ENCODE results near the gene BHLHE41. TPM values are rescaled to one million over a fixed set of nuclear protein-coding genes. Genes with fewer than 3 reads are reported as not detected.

The BHLHE41 gene
- total and polyA plus RNA-seq, 9 of the 15 experiments (the other 6 are each of a cell fraction or from before 2014, with no cell fraction given) = not detected

DNA sequence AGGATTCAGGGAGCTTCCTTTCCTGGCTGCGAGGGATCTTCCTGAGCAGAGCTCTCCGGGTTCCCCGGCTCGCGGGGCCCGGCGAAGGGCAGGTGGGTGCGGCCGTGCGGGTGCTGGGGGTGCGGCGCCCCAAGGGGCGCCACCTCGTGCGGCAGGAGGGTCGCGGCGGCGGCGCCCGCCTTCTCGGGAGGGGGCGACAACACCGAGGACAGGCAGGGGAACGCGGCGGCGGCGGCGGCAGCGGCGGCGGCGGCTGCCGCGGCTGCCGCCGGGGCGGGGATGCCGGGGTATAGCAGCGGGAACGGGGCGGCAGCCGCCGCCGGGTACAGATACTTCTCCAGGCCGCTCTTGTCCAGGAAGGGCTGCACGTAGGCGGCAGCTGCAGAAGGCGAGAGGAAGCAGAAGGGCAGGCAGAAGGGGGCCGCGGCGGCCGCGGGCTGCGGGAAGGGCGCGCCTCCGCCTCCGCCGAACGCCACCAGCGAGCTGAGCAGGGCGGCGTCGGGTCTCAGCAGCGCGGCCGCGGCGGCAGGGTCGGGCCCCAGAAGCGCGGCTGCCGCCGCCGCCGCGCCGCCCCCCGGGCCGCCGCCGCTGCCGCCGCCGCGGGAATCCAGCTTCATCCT, 2.7 kb downstream of the BHLHE41 start:
- in situ Hi-C loops (cut with MboI) (no loop called here), intact Hi-C loops (cut with micrococcal nuclease) (no loop called here)
- H3K4me2 ChIP-seq (ENCODE audit: insufficient read depth, low read length) = peak overlapping the region; percentile 48; the same call in 1 of the 2 replicates
- H3K9me3 ChIP-seq (replicated peaks; ENCODE audit: control insufficient read depth, insufficient read depth, low read depth, low read length) = no peaks in the 10 kb centered on the region
- H3K9me1 ChIP-seq (ENCODE audit: control insufficient read depth, insufficient read depth, low read length) = no peaks in the 10 kb centered on the region
- H3K36me3 ChIP-seq (ENCODE audit: control insufficient read depth, insufficient read depth, low read length) = no peaks in the 10 kb centered on the region
- peaks cover 2 to 25% of the 10 kb centered on the region in 2 experiments; a peak in 4 of 5 replicates for H3K4me1 ChIP-seq (replicated peaks in 1 of 2; ENCODE audit: control insufficient read depth in 2 of 2, insufficient read depth in 2 of 2, low read length in 2 of 2)
- no peak overlapping the region for H3K27ac ChIP-seq (ENCODE audit: extremely low read depth, low read depth, low read length)
- no peak overlapping the region; a peak in 1 of 4 replicates for H3K9ac ChIP-seq (ENCODE audit: insufficient read depth in 1 of 2, low read depth in 2 of 2, low read length in 2 of 2)
- WGBS (ENCODE audit: insufficient coverage, low coverage, missing lambda C conversion rate) = 3% methylated on average over 40 of the region's 88 CpGs
- H3K79me2 ChIP-seq (ENCODE audit: control insufficient read depth, insufficient read depth, low read length) = no peaks in the 10 kb centered on the region
- POLR2A ChIA-PET = interaction anchor here (0.6 to 2.1 kb wide), 3 partner anchors 8 to 740 kb away, joined by 3 to 6 read pairs (median 5); no protein-coding TSS in a partner anchor
- ATAC-seq (peak; percentile 55), DNase-seq (ENCODE audit: extremely low read depth in 1 of 4, low spot score in 3 of 4) (peak; percentile 14 to 31 (median 24)), FAIRE-seq (no peak)
- H2AFZ ChIP-seq (ENCODE audit: low read depth, low read length) = 0 out of 2 replicates have a peak overlapping the region, but pooled peaks have one; percentile 19
- H4K20me1 ChIP-seq (replicated peaks; ENCODE audit: control insufficient read depth, insufficient read depth, low read length) = no peaks in the 10 kb centered on the region; the same call in 1 of the 2 replicates
- CTCF ChIA-PET (ENCODE audit: low intra/inter-chr PET ratio) = no interaction called here
- peak overlapping the region; percentile 26 for H3K4me3 ChIP-seq
- no TSS peak for BruUV-seq (replicated peaks)
- peaks cover 45 to 46% of the 10 kb centered on the region in 2 experiments for H3K27me3 ChIP-seq (ENCODE audit: control insufficient read depth in 2 of 2, insufficient read depth in 2 of 2, low read length in 2 of 2)
- TF ChIP-seq, protein P1, sequence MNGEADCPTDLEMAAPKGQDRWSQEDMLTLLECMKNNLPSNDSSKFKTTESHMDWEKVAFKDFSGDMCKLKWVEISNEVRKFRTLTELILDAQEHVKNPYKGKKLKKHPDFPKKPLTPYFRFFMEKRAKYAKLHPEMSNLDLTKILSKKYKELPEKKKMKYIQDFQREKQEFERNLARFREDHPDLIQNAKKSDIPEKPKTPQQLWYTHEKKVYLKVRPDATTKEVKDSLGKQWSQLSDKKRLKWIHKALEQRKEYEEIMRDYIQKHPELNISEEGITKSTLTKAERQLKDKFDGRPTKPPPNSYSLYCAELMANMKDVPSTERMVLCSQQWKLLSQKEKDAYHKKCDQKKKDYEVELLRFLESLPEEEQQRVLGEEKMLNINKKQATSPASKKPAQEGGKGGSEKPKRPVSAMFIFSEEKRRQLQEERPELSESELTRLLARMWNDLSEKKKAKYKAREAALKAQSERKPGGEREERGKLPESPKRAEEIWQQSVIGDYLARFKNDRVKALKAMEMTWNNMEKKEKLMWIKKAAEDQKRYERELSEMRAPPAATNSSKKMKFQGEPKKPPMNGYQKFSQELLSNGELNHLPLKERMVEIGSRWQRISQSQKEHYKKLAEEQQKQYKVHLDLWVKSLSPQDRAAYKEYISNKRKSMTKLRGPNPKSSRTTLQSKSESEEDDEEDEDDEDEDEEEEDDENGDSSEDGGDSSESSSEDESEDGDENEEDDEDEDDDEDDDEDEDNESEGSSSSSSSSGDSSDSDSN (IDR thresholded peaks at IDR 0.05; ENCODE audit: borderline replicate concordance in 1 of 2, low read depth in 2 of 2, low read length in 2 of 2) = 0 out of 4 replicates have a peak, but pooled peaks of 1 of the 2 experiments have one; percentile 3
- TF ChIP-seq MCM5 (IDR thresholded peaks at IDR 0.05; ENCODE audit: low read depth) (no peak), ZNF696 (CRISPR knock-in tag; conservative IDR thresholded peaks at IDR 0.05) (no peak), ETV5 (CRISPR knock-in tag; IDR thresholded peaks at IDR 0.05; ENCODE audit: low read depth) (no peak), ZNF165 (CRISPR knock-in tag; IDR thresholded peaks at IDR 0.05; ENCODE audit: borderline replicate concordance) (no peak), GATA2 (CRISPR knock-in tag; IDR thresholded peaks at IDR 0.05) (no peak), CXXC5 (CRISPR knock-in tag; IDR thresholded peaks at IDR 0.05) (peak; percentile 32; the same call in 1 of the 2 replicates), ZNF699 (CRISPR knock-in tag; IDR thresholded peaks at IDR 0.05; ENCODE audit: insufficient replicate concordance) (no peak), ZNF23 (CRISPR knock-in tag; IDR thresholded peaks at IDR 0.05) (no peak), HDAC3 (IDR thresholded peaks at IDR 0.05; ENCODE audit: borderline replicate concordance, partially characterized antibody) (no peak), ZBTB7A (IDR thresholded peaks at IDR 0.05; ENCODE audit: borderline replicate concordance, control insufficient read depth, low read depth, low read length) (peak; percentile 46; the same call in 1 of the 2 replicates), MED1 (CRISPR knock-in tag; IDR thresholded peaks at IDR 0.05; ENCODE audit: borderline replicate concordance) (no peak)
- TF ChIP-seq, protein P2, sequence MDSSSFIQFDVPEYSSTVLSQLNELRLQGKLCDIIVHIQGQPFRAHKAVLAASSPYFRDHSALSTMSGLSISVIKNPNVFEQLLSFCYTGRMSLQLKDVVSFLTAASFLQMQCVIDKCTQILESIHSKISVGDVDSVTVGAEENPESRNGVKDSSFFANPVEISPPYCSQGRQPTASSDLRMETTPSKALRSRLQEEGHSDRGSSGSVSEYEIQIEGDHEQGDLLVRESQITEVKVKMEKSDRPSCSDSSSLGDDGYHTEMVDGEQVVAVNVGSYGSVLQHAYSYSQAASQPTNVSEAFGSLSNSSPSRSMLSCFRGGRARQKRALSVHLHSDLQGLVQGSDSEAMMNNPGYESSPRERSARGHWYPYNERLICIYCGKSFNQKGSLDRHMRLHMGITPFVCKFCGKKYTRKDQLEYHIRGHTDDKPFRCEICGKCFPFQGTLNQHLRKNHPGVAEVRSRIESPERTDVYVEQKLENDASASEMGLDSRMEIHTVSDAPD (CRISPR knock-in tag; IDR thresholded peaks at IDR 0.05) = no peak
- TF ChIP-seq, protein P3, sequence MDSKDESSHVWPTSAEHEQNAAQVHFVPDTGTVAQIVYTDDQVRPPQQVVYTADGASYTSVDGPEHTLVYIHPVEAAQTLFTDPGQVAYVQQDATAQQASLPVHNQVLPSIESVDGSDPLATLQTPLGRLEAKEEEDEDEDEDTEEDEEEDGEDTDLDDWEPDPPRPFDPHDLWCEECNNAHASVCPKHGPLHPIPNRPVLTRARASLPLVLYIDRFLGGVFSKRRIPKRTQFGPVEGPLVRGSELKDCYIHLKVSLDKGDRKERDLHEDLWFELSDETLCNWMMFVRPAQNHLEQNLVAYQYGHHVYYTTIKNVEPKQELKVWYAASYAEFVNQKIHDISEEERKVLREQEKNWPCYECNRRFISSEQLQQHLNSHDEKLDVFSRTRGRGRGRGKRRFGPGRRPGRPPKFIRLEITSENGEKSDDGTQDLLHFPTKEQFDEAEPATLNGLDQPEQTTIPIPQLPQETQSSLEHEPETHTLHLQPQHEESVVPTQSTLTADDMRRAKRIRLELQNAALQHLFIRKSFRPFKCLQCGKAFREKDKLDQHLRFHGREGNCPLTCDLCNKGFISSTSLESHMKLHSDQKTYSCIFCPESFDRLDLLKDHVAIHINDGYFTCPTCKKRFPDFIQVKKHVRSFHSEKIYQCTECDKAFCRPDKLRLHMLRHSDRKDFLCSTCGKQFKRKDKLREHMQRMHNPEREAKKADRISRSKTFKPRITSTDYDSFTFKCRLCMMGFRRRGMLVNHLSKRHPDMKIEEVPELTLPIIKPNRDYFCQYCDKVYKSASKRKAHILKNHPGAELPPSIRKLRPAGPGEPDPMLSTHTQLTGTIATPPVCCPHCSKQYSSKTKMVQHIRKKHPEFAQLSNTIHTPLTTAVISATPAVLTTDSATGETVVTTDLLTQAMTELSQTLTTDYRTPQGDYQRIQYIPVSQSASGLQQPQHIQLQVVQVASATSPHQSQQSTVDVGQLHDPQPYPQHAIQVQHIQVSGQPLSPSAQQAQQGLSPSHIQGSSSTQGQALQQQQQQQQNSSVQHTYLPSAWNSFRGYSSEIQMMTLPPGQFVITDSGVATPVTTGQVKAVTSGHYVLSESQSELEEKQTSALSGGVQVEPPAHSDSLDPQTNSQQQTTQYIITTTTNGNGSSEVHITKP (IDR thresholded peaks at IDR 0.05; ENCODE audit: partially characterized antibody) = no peak

Measured in K562 (cell line).